Activated T-helper 1 cell treated with anti-CD3 and anti-CD28 coated beads, Interleukin-2, amount 50 U/mL, for 16 hours (primary cell): ENCODE results near the gene SH3BGR.

Source experiments
- DNase-seq, 2 donors: peaks; one replicate each; pipeline ENCODE4 v3.0.0-alpha.2; 2020; ENCODE audit warnings: low read depth in 1 of 2, low spot score in 1 of 2

SH3BGR gene

DNA sequence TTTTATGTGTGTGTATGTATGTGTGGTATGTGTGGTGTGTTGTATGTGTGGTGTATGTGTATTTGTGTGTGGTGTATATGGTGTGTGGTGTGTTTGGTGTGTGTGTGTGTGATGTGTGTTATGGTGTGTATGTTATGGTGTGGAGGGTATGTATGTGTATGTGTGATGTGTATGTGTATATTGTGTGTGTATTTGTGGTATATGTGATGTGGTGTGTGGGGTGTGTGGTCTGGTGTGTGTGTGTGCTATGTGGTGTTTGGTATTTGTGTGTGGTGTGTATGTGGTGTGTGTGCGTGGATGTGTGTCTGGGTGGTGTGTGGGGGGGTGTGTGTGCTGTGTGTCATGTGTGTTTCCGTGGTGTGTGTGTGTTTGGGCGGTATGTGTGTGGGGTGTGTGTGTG lies 59.3 kb downstream of the SH3BGR start:
- no peak for DNase-seq

DNA sequence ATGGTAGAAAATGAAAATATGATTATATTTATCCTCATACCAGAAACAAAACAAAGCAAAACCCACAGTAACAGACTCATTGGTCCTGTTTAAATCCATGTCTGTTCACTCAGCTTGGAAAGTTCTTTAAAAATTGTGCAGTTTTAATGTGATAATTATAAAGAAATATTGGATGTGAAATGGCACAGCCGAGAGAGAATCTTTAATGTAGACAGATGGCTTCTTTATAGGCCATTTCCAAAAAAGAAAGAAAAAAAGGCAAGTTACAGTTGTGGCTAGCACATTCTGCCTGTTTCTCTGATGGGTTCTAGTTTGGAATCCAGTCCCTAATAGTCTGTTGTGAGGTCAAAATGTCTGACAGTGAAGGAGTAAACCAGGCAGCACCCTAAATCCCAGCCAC lies 62.0 kb downstream of the SH3BGR start:
- no peak for DNase-seq

DNA sequence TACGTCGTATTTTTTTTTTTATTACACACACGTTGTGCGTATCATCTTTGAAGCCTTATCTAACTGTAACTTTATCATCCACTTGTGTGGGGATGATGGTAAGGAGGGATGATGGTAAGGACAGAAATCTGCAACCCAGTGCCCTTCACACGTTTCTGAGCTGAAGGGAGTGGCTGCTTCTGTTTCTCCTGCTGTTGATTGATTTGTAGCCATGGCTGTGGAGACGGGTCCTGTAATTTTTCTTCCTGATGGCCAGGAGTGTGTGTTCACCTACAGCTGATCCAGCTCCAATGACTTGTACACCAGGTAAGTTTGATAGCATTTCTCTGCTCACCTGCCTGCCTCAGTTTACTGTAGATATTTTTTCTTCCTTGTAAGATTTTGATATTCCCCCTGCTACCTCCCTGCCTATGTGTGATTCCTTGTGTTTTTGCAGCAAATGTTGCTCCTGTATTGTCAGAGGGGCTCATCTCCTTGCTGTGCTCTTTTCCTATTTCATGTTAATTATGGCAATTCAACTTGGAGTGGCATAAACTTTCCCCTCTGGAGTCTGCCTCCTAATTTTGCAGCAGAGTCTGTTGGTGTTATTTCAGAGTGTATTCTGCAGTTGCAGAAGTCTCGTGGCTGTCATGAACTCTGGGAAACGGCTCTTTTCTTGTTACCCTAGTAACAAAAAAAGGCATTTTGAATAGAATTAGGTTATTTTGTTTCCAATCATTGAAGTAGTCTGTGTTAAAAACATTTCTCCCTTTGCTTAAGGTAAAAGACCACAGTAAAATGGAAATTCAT lies 64.1 kb downstream of the SH3BGR start:
- no peak for DNase-seq

DNA sequence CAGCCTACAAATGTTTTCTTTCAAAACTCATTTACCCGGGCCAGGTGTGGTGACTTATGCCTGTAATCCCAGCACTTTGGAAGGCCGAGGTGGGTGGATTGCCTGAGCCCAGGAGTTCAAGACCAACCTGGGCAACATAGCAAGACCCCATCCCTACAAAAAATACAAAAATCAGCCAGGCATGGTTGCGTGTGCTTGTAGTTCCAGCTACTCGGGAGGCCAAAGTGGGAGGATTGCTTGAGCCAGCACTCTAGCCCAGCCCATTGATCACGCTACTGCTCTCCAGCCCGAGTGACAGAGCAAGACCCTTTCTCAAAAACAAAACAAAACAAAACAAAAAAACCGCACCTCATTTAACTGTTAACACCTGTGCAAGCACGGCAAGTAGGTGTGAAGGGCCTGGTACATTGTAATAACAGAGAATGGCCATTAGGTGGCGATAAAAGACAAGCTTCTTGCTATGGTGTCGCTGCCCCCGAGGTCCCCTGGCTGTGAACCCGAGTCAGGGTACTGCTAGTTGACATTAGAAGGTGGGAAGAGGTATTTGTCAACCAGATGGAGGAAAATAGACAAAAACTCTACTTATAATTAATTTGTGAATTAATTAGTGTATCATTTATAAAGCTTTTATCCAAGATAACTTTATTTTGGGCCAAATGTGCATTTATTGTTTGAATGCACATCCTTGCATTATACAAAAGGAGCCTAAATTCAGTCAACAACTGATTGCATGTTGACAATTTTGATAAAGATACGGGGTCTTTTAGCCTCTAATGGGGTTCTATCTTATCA lies 66.5 kb downstream of the SH3BGR start:
- DNase-seq, result no peak

DNA sequence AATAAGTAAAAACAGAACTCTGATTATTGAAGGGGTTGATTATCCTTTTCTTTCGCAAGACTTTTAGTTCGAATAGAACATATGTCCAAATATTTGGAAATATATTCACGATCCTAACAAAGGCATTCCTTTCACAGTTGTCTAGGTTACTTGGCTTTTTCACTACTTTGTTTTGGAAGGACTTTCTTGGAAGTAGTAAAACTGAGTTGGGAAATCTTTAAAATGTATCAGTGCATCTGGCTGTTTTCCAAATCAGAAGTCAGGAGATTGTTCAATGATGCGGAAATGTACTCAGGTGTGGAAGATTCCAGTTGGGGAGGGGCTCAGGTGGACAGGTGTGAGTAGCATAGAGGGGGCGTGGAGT lies 67.1 kb downstream of the SH3BGR start:
- DNase-seq, result no peak

DNA sequence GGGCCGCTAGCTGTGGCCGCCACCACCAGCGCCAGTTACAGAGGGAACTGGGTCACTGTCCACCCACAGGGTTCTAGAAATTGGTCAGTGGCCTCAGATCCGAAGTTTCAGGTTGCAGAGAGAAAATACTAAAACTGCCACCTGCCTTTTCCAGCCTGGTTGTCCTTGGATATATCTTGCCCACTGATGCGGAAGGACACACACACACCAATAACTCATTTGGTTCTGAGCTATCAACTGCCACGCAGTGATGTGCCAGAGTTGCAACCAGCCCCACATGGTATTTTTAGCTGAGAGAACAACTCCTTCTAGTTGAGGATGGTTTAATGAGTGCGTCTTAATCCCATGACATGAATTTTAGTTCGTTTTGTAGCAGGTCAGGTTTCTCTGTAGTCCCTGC lies 68.1 kb downstream of the SH3BGR start:
- DNase-seq, result no peak

DNA sequence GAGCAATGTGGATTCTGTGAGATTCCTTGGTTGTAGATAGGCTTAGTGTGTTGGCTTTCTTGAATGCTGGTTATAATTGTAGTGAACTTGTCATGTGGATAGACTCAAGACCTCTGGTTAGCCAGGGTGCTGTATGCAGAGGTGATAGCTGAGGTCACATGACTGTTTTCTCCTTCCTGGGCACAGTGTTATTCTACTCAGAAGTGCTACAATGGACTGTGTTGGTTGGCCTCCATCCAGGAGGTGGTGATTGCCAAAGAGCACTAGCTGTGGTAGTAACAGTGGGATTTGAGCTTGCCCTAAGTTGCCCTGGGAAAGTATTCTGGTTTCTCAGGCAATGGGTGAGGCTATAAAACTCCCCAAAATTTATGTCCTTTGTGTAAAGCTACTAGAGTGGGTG lies 71.6 kb downstream of the SH3BGR start:
- no peak for DNase-seq

DNA sequence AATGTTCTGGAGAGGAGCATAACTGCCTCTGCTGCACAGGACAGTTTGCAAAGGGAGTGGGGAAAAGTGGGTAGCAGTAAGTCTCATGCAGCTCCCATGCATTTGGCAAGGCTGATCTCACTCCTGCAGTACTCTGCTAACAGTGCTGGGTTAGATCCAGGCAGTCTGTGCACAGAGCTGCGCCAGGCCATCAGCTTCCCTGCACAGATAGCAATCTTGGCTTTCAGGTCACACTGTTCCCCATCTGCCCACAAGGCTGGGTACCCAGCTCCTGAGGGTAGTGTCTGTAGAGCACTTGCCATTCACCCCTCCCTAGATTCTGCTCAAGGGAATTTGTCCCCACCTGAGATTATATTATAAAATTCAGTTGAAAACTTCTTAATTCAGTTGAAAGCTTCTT lies 72.1 kb downstream of the SH3BGR start:
- no peak for DNase-seq

DNA sequence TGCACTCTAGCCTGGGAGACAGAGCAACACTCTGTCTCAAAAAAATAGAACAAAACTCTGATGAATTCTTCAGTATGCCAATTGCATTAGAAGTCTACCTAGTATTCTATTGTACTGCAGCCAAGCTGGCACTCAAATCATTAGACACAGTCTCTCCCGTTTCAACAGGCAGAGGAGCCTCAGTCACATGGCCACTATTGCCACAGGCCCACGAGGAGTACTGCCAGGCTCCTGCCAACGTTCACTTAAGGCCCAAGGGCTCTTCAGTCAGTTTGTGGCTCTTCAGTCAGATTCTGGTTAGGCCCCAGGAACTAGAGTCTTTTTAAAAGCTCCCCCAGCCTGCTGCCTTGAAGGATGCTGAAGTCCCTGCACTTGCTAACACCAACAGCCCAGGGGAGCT lies 73.4 kb downstream of the SH3BGR start:
- no peak for DNase-seq

DNA sequence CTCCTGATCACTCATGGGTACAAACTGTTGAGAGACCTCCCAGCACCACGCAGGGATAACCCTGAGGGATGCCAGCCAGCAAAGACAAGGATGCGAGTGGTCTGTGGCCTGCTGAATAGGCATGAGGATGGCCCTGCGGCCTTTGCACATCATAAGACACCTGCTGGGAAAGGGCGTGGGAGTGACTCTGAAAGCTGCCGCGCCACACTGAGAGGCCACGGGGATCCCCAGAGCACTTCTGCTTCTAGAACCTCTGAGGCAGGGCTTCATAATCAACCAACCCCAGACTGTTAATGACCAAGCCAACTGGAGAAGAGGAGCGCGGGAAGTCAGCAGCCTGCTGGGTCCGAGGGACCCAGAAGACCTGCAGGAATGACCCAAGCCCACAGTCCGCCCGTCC lies 73.8 kb downstream of the SH3BGR start:
- DNase-seq, result no peak

DNA sequence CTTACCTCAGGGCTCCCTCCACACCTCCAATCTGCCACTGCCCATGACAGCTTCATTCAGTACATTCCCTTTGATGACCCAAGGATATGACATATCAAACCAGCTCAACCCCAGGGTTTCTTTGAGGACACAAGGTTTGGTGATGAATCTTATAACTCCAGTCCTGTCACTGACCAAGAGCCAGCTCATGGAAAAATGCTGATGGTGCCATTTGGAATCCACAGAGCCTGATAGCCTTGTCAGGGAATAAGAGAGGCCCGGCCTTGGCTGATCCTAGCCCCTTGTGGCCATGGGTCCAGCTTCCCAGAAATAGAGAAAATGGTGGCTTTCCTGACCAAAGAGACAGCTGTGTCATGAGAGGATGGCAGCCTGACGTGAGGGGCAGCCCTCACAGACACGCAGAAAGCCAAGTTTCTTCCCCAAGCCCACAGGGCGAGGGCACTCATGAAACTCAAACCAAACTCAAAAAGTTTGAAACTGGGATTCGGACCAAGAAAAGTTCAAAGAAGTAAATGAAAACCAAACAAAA lies 75.4 kb downstream of the SH3BGR start:
- DNase-seq, result no peak

DNA sequence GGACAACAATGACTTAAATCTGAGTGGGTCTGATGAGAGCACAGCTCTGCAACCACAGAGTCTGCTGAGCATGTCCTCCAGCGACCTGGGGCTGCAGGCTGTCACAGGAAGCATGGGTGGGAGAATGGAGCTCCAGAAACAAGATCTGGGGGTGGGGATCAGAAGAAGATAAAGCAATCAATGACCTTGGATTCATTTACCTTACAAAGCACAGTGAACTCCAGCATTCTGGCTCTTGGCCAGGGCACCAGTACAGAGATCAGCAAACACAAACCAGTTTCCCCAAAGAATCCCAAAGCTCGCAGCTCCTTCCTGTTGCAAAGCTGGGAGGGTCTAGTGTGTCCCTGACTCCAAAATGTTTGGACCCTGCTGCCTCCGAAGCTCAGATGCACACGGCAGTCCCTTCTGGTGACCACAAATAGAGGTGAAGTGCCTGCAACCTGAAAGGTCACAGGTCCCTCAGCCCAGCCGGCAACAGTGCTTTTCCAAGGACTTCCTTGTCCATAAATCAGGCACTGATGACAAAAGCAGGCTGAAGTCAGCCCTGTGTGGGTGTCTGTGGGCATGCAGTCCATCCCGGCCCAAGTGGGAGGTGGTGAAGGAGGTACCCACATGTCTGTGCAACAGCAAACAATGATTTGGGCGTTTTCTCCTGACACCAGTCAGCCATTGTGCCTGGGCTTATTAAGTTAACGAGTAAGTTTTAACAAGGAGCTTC lies 76.1 kb downstream of the SH3BGR start:
- DNase-seq, result no peak

DNA sequence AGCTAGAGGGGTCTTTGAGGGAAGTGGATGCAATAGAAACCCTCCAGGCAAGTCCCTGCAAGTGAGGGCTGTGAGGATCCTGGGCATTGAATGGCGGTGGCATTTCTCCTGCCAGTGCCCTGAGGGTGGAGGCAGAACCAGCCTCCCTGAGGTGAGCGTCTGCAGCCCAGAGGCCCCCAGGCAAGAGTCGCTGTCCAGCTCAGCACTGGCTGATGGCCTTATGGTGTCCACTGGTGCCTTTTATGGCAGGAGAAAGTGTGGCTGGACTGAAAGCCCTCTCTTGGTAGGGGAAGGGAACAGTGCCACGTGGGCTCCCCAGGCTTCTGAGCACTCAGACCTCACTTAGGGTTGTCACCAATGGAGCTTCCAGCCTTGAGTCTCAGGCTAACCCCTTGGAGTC lies 77.3 kb downstream of the SH3BGR start:
- no peak for DNase-seq

DNA sequence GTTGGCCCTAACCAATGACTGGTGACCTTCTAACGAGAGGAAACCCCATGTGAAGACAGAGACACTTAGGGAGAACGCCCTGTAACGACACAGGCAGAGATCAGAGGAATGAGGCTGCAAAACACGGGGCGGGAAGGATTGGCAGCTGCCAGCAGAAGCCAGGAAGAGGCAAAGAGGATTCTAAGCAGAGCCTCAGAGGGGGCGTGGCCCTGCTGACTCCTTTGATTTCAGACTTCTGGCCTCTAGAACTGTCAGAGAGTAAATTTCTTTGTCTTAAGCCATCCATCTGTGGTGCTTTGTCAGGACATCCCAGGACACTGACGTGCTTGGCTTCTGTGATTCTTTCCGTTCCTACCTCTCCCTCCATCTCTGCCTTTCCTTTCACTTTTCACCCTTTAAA lies 79.3 kb downstream of the SH3BGR start:
- no peak for DNase-seq

DNA sequence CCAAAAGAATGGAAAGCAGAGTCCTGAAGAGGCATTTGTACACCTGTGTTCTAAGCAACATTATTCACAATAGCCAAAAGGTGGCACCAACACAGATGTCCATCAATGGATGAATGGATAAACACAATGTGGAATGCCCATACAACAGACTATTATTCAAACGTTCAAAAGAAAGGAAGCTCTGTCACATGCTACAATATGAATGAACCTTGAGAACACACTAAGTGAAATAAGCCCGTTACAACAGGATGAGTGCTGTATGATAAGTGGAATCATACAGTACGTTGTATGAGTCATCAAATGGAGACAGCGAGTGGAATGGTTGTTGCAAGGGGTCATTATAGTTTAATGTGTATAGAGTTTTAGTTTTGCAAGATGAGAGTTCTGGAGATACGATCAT lies 80.1 kb downstream of the SH3BGR start:
- DNase-seq, result no peak

DNA sequence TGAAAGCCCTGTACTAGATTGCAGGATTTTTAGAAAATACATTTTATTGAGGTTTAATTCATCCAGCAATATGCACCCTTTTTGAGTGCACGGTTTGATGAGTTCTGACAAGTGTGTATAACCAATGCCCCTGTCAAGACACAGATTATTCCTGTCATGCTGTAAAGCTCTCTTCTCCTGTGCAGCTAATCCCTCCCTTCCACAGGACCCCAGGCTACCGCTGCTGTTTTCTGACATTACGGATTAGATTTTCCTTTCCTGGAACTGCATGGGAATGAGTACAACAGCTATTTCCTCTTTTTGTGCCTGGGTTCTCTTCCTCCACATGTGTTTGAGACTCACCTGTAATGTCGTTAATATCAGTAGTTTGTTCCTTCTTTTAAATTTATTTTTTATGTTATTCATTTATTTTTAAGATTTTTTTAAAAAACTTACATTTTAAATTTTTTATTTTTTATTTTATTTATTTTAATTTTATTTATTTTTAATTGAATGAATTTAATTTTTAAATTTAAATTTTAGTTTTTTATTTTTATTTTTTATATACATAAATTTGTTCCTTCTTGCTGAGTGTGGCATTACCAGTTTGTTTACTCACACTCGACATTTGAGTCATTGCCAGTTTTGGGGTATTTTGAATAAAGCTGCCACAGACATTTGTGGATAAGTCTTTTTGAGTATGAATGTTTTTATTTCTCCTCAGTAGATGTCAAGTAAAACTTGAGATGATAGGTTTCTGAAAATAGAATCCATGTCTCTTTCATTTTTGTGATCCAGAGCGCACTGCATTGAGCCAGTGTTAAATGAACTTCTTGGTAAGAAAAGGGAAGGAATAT lies 82.0 kb downstream of the SH3BGR start:
- DNase-seq, result no peak

DNA sequence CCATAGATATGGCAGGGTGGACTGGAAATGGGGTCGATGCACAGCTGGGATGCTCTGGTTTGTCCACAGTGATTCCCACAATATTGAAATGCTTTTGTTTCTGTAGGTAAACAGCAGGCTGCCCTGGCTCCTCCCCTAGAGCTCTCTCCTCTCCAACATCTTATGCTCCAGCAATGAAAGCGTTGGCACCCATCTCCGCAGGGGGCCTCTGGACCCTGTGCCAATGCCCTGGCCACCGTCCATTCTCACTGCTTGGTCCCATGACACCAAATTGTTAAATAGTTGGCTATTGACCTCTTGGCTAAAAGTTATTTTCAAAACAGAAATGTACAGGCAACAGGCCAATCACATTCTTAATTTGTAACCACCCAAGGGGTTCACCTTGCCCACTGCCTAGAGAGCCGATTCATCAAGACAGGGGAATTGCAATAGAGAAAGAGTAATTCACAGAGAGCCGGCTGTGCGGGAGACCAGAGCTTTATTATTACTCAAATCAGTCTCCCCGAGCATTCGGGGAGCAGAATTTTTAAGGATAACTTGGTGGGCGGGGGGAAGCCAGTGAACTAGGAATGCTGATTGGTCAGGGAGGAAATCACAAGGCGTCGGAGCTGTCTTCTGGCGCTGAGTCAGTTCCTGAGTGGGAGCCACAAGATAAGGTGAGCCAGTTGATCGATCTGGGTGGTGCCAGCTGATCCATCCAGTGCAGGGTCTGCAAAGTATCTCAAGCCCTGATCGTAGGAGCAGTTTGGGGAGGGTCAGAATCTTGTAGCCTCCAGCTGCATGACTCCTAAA lies 84.1 kb downstream of the SH3BGR start:
- no peak for DNase-seq

DNA sequence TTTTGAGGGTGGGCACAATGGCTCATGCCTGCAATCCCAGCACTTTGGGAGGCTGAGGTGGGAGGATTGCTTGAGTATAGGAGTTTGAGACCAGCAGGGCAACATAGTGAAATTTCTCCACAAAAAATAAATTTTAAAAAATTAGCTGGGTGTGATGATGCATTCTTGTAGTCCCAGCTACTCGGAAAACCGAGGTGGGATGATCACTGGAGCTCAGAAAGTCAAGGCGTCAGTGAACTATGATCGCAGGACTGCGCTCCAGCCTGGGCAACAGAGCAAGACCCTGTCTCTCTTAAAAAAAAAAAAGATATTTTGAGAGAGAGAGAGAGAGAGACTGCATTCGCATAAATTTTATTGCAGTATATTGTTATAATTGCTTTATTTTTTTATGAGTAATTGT lies 85.1 kb downstream of the SH3BGR start:
- no peak for DNase-seq

DNA sequence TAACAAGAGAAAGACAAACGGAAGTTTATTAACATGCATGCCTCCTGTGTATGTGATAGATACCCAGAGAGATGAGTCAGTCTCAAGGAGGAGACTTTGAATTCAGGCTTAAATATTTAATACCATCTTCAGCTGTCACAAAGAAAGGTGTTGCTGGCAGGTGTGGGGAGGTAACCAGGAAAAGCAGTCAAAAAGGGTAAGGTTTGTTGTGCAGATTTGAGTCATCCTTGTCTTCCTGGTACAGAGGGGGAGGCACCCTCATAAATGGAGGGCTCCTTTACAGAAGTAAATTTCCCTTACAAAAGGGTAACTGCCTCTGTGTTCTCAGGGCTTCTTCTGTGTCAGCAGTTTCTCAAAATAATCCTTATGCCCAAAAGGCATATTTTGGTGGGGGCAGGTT lies 85.8 kb downstream of the SH3BGR start:
- no peak for DNase-seq

DNA sequence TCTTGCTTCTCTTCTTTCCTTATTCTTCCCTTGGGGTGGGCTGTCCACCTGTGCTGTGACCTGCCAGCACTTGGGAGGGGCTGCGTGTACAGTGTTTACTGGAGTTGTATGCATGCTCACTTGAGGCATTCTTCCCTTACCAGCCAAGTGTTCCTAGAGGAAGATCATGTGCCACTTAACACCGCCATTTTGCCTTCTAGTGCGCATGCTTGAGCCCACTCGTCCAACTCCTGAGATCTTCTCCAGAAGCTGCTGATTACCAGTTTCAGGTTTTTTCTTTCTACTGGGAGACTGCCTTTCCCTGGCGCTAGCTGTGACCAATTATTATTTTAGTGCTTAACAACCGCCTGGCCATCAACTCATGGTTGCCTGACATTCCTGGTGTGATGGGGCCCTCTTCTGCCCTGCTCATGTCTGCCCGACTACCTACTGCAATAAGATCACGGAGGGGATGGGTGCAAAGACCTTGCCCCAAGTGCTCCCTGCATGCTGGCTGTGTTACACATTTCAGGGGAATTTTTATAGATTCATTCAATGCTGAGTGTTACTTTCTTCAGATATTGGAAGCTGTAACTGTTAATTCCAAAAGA lies 86.8 kb downstream of the SH3BGR start:
- no peak for DNase-seq
